K562 (cell line): ENCODE measurements around the gene TEAD3. TPM values are rescaled to one million over a fixed set of nuclear protein-coding genes. Genes with fewer than 3 reads are reported as not detected.

ENCODE experiments used
- ATAC-seq: fragments of 200-7000 bp; cut with Tn5 transposase; 3 replicates; pipeline ENCODE4 v1.9.1; 2020; ENCODE audit warnings: moderate library complexity
- BruUV-seq: library from RNA; stranded (reverse); fragments of 400-500 nt; replicated peaks from 2 replicates; lab custom pipeline; 2021; lab: Mats Ljungman, UMichigan
- CTCF ChIA-PET: fragments of 300-600 bp; formaldehyde crosslinking; extraction: SDS; loops from one replicate; lab custom pipeline; 2021; ENCODE audit warnings: low intra/inter-chr PET ratio; lab: Yijun Ruan, JAX
- POLR2A ChIA-PET: fragments of 300-600, 350-650 bp; sonication (Branson Sonifier 250); formaldehyde crosslinking; extraction: SDS; loops from one replicate; lab custom pipeline; 2021; ENCODE audit warnings: antibody characterized with exemption, inconsistent platforms; lab: Yijun Ruan, JAX
- DNase-seq, 4 experiments: peaks; one replicate each; pipeline versions ENCODE4 v3.0.0 to v3.0.0-alpha.2; 2011 to 2018; ENCODE audit warnings: low spot score in 3 of 4, mixed read lengths in 3 of 4; ENCODE audit errors: extremely low read depth in 1 of 4
- FAIRE-seq: peaks from 2 replicates; lab custom pipeline; 2011; peaks lifted over from hg19 to GRCh38; lab: Jason Lieb, UNC
- H2AFZ ChIP-seq: 2 replicates; pipeline ENCODE4 v1.6.0; 2011; ENCODE audit warnings: low read depth, low read length, control low read depth, inconsistent platforms
- H3K27ac ChIP-seq: fragments of 200-600 bp; 3 replicates; pipeline ENCODE4 v1.8.0; 2011; ENCODE audit warnings: low read depth, mild to moderate bottlenecking, control low read depth, inconsistent platforms, low read length, moderate library complexity, mixed read lengths; ENCODE audit errors: extremely low read depth
- H3K27me3 ChIP-seq, 2 experiments: fragments of 300-600 bp in 1 of 2; 2 replicates in 1 of 2; 3 replicates in 1 of 2; pipeline versions ENCODE4 v1.6.0 to v1.8.0; 2011; ENCODE audit warnings: inconsistent platforms in 2 of 2, low read length in 2 of 2, mild to moderate bottlenecking in 1 of 2, mixed read lengths in 1 of 2, moderate library complexity in 1 of 2; ENCODE audit not compliant: control insufficient read depth in 2 of 2, insufficient read depth in 2 of 2
- H3K36me3 ChIP-seq: fragments of 300-600 bp; 3 replicates; pipeline ENCODE4 v1.8.0; 2011; ENCODE audit warnings: mild to moderate bottlenecking, low read length, inconsistent platforms; ENCODE audit not compliant: control insufficient read depth, insufficient read depth
- H3K4me1 ChIP-seq, 2 experiments: fragments of 200-600 bp in 1 of 2; replicated peaks in 1 of 2; 2 replicates in 1 of 2; 3 replicates in 1 of 2; pipeline versions ENCODE4 v1.5.1 to v1.8.0; 2011; ENCODE audit warnings: inconsistent platforms in 2 of 2, low read length in 2 of 2, mild to moderate bottlenecking in 1 of 2, mixed read lengths in 1 of 2, moderate library complexity in 1 of 2; ENCODE audit not compliant: control insufficient read depth in 2 of 2, insufficient read depth in 2 of 2
- H3K4me2 ChIP-seq: 2 replicates; pipeline ENCODE4 v1.6.1; 2011; ENCODE audit warnings: low read length, control low read depth, inconsistent platforms, mixed read lengths; ENCODE audit not compliant: insufficient read depth
- H3K4me3 ChIP-seq: fragments of 200-600 bp; sonication (generic), shearing (Covaris generic); 2 replicates; pipeline ENCODE4 v1.5.1; 2016; ENCODE audit warnings: control low read depth, inconsistent platforms
- H3K79me2 ChIP-seq: fragments of 200-600 bp; 3 replicates; pipeline ENCODE4 v1.8.0; 2011; ENCODE audit warnings: low read length, inconsistent platforms; ENCODE audit not compliant: control insufficient read depth, insufficient read depth
- H3K9ac ChIP-seq, 2 experiments: 2 replicates each; pipeline versions ENCODE4 v1.6.0 to v1.6.1; 2011; ENCODE audit warnings: low read depth in 2 of 2, low read length in 2 of 2, control low read depth in 1 of 2, inconsistent platforms in 1 of 2, mild to moderate bottlenecking in 1 of 2, mixed read lengths in 1 of 2; ENCODE audit not compliant: insufficient read depth in 1 of 2
- H3K9me1 ChIP-seq: one replicate; pipeline ENCODE4 v1.6.0; 2011; ENCODE audit warnings: inconsistent platforms, mild to moderate bottlenecking, low read length, moderate library complexity; ENCODE audit not compliant: control insufficient read depth, insufficient read depth
- H3K9me3 ChIP-seq: replicated peaks from 2 replicates; pipeline ENCODE4 v1.5.1; 2011; ENCODE audit warnings: low read depth, low read length, inconsistent platforms; ENCODE audit not compliant: control insufficient read depth, insufficient read depth
- H4K20me1 ChIP-seq: replicated peaks from 2 replicates; pipeline ENCODE4 v1.6.1; 2011; ENCODE audit warnings: low read length, inconsistent platforms, mixed read lengths; ENCODE audit not compliant: control insufficient read depth, insufficient read depth
- CEBPB ChIP-seq: fragments of 450-650 bp; IDR thresholded peaks from 2 replicates; pipeline ENCODE4 v1.6.1; 2016; ENCODE audit warnings: missing genetic modification characterization, missing compliant biosample characterization
- ELF1 ChIP-seq: fragments of 200-800 bp; sonication (Bioruptor generic); IDR thresholded peaks from 2 replicates; pipeline ENCODE4 v1.6.1; 2016; ENCODE audit warnings: missing genetic modification characterization, missing compliant biosample characterization
- POLR2A ChIP-seq: fragments of 450-650 bp; conservative IDR thresholded peaks from 2 replicates; pipeline ENCODE4 v1.6.1; 2016
- POLR2G ChIP-seq: fragments of 200-400 bp; formaldehyde crosslinking; IDR thresholded peaks from 2 replicates; pipeline ENCODE4 v1.6.1; 2017; ENCODE audit warnings: low read depth, mild to moderate bottlenecking, antibody characterized with exemption, low read length, moderate library complexity
- RREB1 ChIP-seq: fragments of 250-450 bp; sonication (Bioruptor Pico); IDR thresholded peaks from 2 replicates; pipeline ENCODE4 v1.4.0; 2020
- VEZF1 ChIP-seq: fragments of 200-800 bp; sonication (Bioruptor generic); IDR thresholded peaks from 2 replicates; pipeline ENCODE4 v1.6.1; 2017; ENCODE audit warnings: missing genetic modification characterization, missing compliant biosample characterization
- ZNF140 ChIP-seq: fragments of 250-450 bp; sonication (Bioruptor Pico); IDR thresholded peaks from 2 replicates; pipeline ENCODE4 v1.8.0; 2021; ENCODE audit warnings: moderate library complexity, mild to moderate bottlenecking, inconsistent platforms
- WGBS: fragments of 100-300 bp; shearing (Covaris generic); methylation state at CpG from one replicate; pipeline ENCODE4 v1.1.6; 2016; ENCODE audit warnings: low coverage, mixed read lengths; ENCODE audit not compliant: insufficient coverage; ENCODE audit errors: missing lambda C conversion rate; 5-methylcytosine and 5-hydroxymethylcytosine counted together
- in situ Hi-C: fragments of 300-500 bp; cut with MboI; formaldehyde crosslinking; loops from 4 replicates; pipeline ENCODE4 v1.15.0; 2018; ENCODE audit warnings: inconsistent platforms, mixed read lengths
- intact Hi-C: fragments of 100-400 bp; cut with micrococcal nuclease; formaldehyde crosslinking; loops from 2 replicates; pipeline ENCODE4 v1.14.2; 2022
- polyA plus RNA-seq, 8 experiments: library from polyadenylated mRNA; depleted of rRNA in 4 of 8; stranded (reverse) in 5 of 8; unstranded in 3 of 8; fragments of >200 nt; fragmentation: Nextera tagmentation in 2 of 8; fragmentation: Illumina TruSeq in 1 of 8; extraction: Ambion mirVana in 2 of 8; extraction: Trizol in 1 of 8; gene quantifications; 2 replicates each; pipeline versions ENCODE4 v1.2.1 to v1.2.3, GENCODE V29; 2011 to 2014; ENCODE audit warnings: inconsistent platforms in 1 of 8, missing spikeins in 1 of 8
- total RNA-seq, 7 experiments: library from RNA; depleted of rRNA in 6 of 7; stranded (reverse); fragments of >200 nt in 6 of 7; fragmentation: Illumina TruSeq in 2 of 7; extraction: Trizol in 2 of 7; gene quantifications; 2 replicates each; pipeline versions ENCODE4 v1.2.1 to v1.2.3, GENCODE V29; 2011 to 2021; ENCODE audit warnings: low replicate concordance in 1 of 7

TEAD3 gene
- total and polyA plus RNA-seq, 9 of the 15 experiments (the other 6 are each of a cell fraction or from before 2014, with no cell fraction given): 0.63 to 13.2 (median 3.3) TPM

- peaks cover 4% of the 10 kb centered on the region for H3K79me2 ChIP-seq
- no peaks in the 10 kb centered on the region for H3K9me3 ChIP-seq
- H3K4me3 ChIP-seq: no peak overlapping the region
- H3K4me2 ChIP-seq: no peak overlapping the region
- no TSS peak for BruUV-seq
- H3K4me1 ChIP-seq: peaks cover 3 to 25% of the 10 kb centered on the region in 2 experiments; a peak in 4 of 5 replicates
- ChIA-PET CTCF (no interaction called here), POLR2A (interaction anchor here (0.8 kb wide), 1 partner anchor 9 kb away, joined by 4 read pairs; the partner anchor contains the start of gene RPL10A)
- 64% methylated on average over 8 of the region's 8 CpGs for WGBS
- peaks cover 10% of the 10 kb centered on the region for H4K20me1 ChIP-seq
- ATAC-seq (no peak), DNase-seq (no peak), FAIRE-seq (no peak)
- H3K36me3 ChIP-seq: peaks cover 19% of the 10 kb centered on the region
- intact Hi-C loops: no loop called here
- peak overlapping the region in 1 of 2 experiments; percentile 11; a peak in 1 of 4 replicates for H3K9ac ChIP-seq
- no peak overlapping the region for H2AFZ ChIP-seq
- no peaks in the 10 kb centered on the region for H3K27me3 ChIP-seq
- no peak for TF ChIP-seq VEZF1
- TF ChIP-seq POLR2A: peak; percentile 39; the same call in 1 of the 2 replicates
- peak; percentile 49; the same call in 1 of the 2 replicates for TF ChIP-seq POLR2G
- peak; percentile 68 for TF ChIP-seq CEBPB
- no peak for TF ChIP-seq ZNF140 (CRISPR knock-in tag)
- no peak for TF ChIP-seq RREB1 (CRISPR knock-in tag)
- no peak for TF ChIP-seq ELF1 (tag)
- TF ChIP-seq, all 486 proteins: peak for 3
- no peaks in the 10 kb centered on the region for H3K9me1 ChIP-seq
- in situ Hi-C loops: no loop called here
- H3K27ac ChIP-seq: no peak overlapping the region
Measured at GRCh38 chr6:35477028-35477427, 19.9 kb downstream of the TEAD3 start.
